Central memory CD4-positive, alpha-beta T cell (primary cell): ENCODE data around the gene SLBP.

Source experiments
- DNase-seq: peaks from one replicate; pipeline ENCODE4 v3.0.0; 2022

Gene SLBP

DNA sequence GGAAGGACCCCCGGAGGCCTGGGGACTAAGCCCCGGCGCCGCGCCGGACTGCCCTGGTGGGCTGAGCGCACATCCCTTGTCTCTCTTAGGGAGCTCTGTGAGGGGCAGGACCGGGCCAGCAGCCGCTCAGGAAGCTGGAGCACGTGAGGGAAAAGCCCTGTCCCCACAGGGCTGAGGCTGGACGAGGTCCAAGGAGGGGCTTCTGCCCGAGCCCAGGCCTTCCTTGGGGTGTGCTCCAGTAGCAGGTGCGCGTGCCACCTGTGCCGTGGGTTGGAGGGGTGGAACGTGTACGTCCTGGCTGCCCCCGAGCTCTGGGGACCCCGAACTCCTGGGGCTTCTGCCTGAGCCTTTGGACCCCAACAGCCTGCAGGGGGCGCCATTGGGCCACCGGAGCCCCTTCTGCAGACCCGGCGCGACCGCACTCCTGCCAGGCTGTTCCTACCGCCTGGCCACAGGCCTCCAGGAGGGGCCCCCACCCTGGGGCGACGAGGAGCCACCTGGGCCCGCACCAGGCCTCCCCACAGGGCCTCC, 36.4 kb upstream of the SLBP start:
- peak; percentile 64 for DNase-seq

DNA sequence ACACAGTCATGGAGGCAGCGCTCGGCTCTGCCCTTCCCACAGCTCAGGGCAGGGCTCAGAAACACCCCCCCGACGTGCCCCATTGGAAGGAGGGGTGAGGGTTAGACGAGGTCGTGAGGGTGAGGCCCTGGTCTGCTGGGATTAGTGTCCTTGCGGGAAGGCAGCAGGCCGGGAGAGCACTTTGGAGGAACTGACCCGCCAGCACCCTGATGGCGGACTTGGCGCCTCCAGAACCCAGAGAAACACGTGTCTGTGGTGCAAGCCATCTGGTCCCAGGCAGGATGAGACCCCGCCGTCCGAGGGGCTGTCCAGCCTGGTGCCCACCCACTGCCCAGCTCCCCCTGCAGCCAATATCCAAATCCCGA, 35.5 kb upstream of the SLBP start:
- DNase-seq: no peak

DNA sequence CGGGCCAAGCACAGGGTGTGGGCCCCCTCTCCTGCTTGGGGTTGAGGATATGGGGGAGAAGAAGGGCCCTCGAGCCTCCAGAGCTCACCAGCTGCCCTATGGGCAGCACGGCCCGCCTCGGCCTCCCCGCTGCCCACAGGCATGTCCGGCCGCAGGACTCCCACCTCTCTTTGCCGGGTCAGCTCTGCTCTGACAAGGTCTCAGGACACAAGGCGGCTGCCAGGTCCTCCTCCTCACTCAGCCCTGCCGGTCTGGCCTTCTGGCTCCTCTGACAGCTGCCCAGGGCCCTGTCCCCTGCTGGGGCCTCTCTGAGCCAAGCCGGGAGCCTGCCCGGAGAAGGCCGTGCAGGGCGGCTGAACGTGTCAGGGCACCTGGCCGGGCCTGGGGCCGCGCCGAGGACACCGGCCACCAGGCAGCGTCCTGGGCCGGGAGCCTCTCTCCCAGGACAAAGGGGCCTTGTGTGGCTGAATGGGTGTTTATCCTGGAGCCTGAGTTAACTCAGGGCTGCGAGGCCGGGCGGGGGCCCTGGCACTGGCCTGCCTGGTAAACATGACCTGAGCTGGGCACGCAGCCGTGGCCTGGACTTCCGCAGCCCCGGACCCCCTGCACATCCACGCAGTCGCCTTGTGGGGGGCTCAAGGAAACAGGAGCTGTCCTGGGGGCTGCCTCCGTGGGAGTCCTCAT, 34.9 kb upstream of the SLBP start:
- DNase-seq: no peak

DNA sequence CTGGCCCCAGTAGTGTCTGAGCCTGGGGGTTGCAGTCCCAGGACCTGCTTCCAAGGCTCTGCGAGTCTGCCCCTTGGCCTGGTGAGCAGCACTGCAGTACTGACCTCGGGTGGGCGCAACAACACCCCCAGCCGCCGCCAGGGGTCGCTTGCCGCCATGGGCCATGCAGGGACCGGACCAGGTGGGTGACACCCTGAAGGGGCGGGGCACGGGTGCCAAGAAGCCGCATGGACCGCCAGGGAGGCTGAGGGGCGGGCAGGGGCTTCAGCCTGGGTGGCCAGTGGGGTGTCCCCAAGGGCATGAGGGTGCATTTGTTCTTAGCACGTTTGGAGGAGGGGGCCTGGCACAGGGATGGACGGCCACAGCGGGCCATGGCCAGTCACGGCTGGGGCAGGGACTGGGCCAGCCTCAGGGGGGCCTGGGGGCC, 34.2 kb upstream of the SLBP start:
- peak; percentile 55 for DNase-seq

DNA sequence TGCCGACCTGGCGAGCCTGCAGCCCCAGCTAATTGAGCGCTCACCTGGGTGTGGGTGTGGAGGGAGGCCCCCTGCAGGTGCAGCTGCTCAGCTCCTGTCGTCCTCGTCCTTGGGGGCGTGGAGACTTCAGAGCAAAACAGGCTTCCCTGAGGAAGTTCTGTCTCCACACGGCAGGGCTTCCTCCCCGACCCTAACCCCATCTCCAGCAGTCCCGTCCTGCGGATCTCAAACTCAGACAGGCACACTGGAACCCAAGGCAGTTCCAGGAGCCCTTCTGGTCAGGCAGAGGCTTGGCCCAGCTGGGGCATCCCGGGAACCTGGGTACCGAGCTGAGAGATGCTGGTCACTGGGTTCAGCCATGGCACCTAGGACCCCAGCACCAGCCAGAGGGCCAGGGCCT, 33.6 kb upstream of the SLBP start:
- no peak for DNase-seq

DNA sequence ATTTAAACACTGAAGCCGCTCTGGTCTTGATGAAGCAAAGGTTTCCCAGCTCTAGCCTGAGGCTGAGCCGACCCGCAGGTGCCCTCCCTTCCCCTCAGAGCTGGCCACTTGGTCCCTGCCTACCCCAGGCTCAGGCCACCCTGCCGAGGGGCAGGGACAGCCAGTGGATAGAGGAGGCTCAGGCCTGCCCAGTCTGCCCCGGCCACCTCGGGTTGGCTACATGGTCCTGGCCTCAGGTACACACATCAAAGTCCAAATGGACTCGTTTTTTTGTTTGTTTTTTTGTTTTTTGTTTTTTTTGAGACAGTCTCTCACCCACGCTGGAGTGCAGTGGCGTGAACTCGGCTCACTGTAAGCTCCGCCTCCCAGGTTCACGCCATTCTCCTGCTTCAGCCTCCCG, 33.0 kb upstream of the SLBP start:
- DNase-seq: no peak

- DNase-seq: no peak
Measured at GRCh38 chr4:1744552-1744951, 32.4 kb upstream of the SLBP start.

- DNase-seq: no peak
Measured at GRCh38 chr4:1743975-1744374, 31.9 kb upstream of the SLBP start.

GRCh38 chr4:1743551-1743950, 31.4 kb upstream of the SLBP start:
- no peak for DNase-seq

GRCh38 chr4:1741208-1741607, 29.1 kb upstream of the SLBP start:
- DNase-seq: no peak

GRCh38 chr4:1740021-1740545, 28.0 kb upstream of the SLBP start:
- no peak for DNase-seq

DNA sequence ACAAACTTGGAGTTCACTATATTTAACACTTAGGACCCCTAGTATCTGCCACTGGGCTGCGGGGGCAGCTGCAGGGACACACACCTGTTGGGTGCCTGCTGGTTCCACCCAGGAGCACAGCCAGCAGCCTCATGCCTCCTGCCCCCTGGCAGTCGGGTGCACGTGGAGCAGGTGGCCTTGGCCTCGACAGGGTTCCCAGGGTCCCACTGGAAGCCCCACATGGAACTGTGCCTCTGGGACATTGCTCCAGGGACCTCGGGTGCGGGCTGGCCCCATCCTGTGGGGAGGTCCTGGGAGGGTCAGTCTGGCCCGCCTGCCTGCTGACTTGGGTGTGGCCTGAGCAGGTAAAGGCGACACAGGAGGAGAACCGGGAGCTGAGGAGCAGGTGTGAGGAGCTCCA, 27.2 kb upstream of the SLBP start:
- DNase-seq: no peak

- no peak for DNase-seq
Measured at GRCh38 chr4:1738410-1738809, 26.3 kb upstream of the SLBP start.

DNA sequence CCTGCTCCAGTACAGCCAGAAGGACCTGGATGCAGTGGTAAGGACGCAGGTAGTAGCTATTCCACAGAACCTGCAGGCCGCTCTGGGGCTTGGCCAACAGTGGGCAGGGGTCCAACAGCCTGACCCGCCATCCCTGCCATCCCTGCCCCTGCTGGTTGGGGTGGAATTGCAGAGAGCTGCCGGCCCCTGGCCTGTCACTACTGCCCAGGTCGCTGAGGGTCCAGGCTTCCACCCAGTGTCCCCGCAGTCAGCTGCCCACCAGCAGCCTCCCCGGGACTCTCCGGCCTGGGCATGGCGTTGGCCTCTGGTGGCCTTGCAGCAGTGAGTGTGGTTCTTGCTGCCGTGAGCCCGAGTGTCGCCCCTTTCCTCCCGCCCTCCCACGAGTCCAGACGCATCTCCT, 25.5 kb upstream of the SLBP start:
- DNase-seq: no peak

- no peak for DNase-seq
Measured at GRCh38 chr4:1736812-1737211, 24.7 kb upstream of the SLBP start.

- no peak for DNase-seq
Measured at GRCh38 chr4:1735215-1735614, 23.1 kb upstream of the SLBP start.

GRCh38 chr4:1732911-1733310, 20.8 kb upstream of the SLBP start:
- no peak for DNase-seq

DNA sequence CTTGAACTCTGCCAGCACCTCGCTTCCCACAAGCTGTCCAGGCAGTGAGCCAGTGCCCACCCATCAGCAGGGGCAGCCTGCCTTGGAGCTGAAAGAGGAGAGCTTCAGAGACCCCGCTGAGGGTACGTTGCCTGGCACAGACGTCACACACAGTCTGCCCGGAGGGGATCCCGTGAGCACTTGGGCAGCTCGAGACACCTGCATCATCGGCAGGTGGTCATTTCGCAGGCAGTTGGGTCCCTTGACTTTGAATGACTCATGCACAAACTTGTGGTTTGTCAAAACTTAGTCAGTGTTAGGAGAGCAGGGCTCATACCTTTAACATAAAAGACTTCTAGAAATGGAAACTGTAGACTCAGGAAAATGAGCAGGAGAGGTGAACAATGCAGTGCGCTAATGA, 19.1 kb upstream of the SLBP start:
- no peak for DNase-seq

DNA sequence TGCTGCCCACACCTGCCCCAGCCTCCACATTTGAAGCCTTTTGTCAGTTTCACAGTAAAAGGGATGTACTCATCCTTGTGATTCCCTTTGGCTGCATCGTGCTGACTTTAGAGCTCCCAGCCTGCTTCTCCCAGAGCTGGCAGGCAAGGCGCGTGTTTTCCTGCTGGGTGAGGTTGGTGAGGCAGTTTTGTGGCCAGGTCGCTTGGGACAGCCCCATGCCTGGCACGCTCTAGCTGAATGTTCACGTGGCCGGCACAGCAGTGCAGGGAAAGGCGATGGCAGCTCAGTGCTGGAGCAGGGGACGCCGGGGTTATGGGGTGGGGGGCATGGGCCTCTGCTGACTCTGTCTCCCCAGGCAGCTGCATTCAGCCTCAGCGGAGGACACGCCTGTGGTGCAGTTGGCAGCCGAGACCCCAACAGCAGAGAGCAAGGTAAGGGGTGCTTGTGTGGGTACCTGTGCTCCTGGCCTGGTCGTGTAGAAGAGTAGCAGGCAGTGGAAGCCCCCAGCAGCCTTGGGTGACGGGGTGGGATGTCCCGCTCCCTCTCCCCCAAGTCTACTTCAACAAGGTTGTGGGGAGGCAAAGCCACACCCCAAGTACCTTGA, 18.5 kb upstream of the SLBP start:
- no peak for DNase-seq

GRCh38 chr4:1728061-1728980, 16.2 kb upstream of the SLBP start:
- DNase-seq: no peak

DNA sequence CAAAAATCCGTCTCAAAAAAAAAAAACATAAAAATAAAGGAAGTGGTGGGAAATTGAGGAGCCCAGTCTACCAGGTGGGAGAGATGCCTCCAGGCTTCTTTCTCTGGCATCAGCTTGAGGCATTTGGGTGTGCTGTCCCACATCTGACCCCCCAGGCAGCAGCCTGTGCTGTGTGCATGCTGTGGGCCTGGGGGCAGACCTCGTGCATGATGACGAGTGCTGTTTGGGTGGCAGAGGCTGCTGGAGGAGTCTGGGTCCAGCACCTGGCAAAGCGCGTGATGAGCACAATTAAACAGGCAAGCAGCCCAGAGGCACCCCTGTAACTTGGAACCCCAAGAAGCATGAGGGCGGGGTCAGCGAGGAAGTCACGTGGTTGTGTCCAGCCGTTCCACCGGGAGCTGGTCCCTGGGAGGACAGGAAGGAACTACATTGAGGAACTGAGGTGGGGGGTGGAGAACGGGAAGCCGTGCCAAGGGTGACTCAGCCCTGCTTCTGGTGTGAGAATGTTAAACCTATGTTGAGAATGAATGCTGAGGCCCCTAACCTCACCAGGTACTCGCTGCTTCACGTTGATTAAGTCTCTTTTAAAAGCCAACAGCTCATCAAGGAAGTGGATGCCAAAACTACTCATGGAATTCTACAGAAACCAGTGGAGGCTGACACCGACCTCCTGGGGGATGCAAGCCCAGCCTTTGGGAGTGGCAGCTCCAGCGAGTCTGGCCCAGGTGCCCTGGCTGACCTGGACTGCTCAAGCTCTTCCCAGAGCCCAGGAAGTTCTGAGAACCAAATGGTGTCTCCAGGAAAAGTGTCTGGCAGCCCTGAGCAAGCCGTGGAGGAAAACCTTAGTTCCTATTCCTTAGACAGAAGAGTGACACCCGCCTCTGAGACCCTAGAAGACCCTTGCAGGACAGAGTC, 15.3 kb upstream of the SLBP start:
- DNase-seq: no peak
